SIG-M5 (cell line): ENCODE data around the gene SRI.
"Not testable (repeated sequence)": the region's sequence is repeated elsewhere in the genome, so short reads cannot be mapped to it uniquely, and the experiment has no call there.

Experiments used
- DNase-seq: peaks from one replicate; lab custom pipeline; 2025; lab: John Stamatoyannopoulos, UW

Gene SRI, protein sequence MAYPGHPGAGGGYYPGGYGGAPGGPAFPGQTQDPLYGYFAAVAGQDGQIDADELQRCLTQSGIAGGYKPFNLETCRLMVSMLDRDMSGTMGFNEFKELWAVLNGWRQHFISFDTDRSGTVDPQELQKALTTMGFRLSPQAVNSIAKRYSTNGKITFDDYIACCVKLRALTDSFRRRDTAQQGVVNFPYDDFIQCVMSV

DNA sequence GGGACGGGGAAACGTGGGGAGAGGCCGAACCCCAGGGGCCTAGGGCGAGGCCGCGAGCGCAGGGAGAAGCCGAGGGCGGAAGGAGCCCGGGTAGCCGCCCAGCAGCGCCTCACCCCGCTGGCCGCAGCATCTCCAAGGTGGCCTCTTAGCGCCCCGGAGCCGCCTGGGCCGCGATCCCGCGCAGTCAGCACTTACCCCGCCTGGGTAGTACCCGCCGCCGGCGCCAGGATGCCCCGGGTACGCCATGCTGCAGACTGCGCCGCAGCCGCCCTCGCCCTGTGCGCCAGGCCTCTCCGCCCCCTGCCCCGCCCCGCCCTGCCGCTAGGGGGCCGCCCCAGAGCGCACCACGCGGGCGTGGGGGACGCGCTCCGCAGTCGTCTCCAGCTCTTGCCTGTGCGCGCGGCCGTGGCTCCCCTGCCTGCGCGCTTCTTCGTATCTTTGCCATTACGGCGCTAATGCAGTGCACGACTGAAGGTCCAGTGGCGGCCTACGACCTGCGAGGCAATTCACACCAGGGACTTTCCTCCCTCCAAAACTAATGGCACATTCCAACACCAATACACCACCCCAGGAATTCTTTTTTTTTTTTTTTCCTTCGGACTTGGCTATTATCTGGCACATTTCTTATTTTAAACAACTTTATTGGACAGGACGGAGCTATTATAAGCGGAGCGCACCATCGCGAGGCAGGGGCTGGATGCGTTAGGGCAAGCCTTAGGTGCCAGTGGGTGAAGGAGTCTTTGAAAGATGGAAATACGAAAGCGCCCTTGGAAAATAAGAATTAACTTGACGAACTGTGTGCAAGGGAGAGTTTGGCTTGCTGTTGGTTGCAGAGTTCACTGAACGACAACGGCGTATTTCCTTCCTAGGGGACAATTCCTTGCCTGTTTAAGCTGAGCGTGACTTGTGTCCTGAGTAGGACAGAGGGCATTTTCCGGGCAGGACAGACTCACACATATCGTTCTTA, at the start of gene SRI:
Gene SRI (minus strand): TSS at position 258 of the 967 bp plus-strand sequence. CDS start 12 bp downstream, at position 246.
- no peak for DNase-seq

DNA sequence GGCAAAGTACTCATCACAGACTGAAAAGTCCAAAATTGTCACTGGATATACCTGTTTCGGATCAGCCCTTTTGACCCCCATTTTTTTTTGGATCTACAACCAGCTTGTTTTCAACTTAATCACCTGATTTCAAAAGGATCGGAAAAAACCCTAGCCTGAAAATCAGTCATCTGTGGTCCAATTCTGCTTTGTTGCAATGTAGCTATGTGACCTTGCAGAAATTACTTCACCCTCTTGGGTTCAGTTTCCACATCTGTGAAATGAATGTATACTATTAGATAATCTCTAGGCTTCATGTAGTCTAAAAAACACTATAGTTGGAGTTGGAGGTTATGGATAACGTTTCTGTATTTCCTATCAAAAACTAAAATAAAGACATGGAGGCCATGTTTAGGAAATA, 49.7 kb upstream of the SRI start:
- no peak for DNase-seq

DNA sequence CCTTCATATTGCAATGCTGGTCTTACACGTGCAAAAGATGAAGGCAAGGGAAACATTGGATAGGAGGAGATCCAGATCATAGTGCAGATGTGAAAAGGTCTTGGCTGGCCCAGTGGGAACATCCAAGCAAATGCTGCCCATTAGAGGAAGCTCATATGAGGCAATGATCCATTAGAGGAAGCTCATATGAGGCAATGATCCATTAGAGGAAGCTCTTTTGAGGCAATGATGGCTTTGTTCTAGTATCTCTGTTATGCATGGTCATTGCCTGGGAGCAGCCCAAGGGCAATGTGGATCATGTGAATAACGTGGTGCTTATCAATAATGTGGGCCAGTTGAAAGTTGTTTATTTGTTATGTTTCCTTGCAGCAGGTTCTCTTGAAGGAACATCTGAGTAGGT, 49.0 kb upstream of the SRI start:
- DNase-seq = no peak

DNA sequence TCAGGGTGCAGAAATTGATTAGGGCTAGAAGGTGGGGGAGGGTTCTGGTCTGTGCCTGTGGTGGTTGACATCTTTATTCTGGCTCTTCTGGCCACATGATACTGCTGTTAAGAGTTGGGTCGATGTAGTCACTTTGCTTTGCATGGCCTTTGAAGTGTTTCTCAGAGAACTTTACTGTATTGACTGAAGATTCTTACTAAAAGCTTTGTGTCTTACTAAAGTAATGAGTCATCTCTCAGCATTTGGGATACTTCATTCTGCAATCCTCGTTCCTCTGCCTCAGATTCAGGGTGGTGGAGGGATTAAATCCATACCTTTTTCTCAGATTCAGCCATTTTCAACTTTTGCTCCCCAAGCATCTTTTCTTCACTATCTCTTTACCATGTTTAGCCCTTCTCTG, 48.2 kb upstream of the SRI start:
- DNase-seq = no peak

GRCh38 chr7:88267421-88267820, 47.6 kb upstream of the SRI start:
- DNase-seq = no peak

- DNase-seq = not testable (repeated sequence)
Observed at GRCh38 chr7:88264987-88265386, 45.1 kb upstream of the SRI start.

DNA sequence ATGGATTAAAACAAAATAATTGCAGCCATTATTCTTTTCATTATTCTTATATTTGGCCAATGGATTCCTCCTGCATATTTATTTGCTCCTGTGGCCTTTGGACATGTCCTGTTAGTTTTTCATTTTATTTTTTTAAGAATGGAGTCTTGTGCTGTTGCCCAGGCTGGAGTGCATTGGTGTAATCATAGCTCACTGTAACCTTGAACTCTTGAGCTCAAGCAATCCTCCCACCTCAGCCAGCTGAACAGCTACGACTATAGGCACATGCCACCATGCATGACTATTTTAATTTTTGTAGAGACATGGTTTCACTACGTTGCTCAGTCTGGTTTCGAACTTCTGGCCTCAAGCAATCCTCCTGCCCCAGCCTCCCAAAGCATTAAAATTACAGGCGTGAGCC, 42.7 kb upstream of the SRI start:
- DNase-seq = no peak

- DNase-seq = no peak
Observed at GRCh38 chr7:88260719-88261118, 40.9 kb upstream of the SRI start.

DNA sequence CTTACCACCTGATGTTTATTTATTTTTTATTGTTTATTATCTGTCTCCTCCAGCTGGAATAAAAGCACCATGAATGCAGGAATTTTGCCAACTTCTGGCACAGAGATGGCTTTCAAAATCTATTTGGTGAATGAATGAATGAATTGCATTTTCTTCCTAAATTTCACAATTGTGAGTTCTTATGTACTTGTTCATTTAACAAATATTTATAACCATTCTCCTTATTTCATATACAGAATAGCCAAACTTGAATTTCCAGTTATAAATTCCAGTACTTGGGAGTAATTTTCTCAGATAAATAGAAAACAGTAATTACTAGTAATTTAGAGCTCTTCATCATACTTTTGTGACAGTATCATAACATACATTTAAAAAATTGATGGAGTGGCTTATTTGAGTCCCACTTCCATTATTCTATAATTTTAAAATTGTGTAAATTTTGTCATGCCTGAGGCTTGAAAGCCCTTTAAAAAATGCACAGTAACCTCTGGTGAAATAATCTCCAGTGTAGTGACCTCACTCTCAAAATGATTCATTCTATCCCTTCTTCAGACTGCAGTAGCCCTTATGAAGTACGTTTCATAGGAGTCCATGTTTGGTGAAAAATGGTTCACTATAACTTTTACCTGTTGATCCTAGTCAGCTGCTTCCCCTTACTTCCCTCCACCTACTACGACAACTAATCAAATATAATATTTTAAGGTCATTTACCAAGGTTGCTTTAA, 40.0 kb upstream of the SRI start:
- no peak for DNase-seq

- DNase-seq = not testable (repeated sequence)
Observed at GRCh38 chr7:88258296-88258695, 38.5 kb upstream of the SRI start.

DNA sequence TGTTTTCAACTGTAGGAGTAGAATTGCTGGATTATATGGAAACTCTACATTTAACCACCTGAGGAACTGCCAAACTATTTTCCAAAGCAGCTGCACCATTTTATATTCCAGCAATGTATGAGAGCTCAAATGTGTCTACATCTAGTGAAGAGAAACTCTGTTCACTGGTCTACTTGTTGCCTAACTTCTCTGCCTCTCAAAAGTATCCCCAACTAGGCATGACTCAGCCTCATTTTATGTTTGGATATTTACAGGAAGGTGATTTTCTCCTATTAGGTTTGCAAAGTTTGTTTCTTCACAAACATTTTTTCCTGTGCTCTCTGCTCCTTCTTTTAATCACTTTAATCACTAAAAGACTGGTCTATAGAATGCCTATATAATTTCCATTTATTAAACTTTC, 37.1 kb upstream of the SRI start:
- no peak for DNase-seq

GRCh38 chr7:88254721-88255424, 35.0 kb upstream of the SRI start:
- DNase-seq = no peak

DNA sequence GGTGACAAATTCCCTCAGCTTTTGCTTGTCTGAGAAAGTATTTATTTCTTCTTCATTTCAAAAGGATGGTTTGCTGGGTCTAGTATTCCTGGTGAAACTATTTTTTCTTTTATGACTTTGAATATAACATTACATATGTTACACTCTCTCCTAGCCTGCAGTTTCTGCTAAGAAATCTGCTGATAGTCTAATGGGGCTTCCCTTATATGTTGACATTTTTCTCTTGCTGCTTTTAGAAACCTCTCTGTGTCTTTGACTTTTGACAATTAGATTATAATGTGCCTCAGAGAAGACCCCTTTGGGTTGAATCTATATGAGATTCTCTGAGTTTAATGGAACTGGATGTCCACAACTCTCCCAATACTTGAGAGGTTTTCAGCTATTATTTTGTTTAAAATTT, 33.8 kb upstream of the SRI start:
- no peak for DNase-seq

DNA sequence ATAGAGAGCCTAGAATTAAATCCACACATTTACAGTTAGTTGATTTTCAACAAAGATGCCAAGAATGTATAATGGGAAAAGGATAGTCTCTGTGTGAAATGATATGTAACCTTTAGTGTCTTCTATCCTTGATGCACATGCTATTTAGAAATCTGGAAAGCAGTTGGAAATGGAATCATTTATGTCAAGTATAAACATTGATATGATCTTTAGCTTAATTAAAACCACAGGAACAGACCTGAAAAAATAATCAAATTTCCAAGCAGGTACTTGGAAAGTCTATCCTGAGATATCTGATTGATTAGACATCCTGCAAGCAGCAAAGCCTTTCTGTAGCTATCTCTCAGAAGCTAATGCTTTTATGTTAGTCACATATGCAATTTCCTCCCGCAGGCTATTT, 24.4 kb upstream of the SRI start:
- no peak for DNase-seq

GRCh38 chr7:88243345-88243909, 23.6 kb upstream of the SRI start:
- no peak for DNase-seq

DNA sequence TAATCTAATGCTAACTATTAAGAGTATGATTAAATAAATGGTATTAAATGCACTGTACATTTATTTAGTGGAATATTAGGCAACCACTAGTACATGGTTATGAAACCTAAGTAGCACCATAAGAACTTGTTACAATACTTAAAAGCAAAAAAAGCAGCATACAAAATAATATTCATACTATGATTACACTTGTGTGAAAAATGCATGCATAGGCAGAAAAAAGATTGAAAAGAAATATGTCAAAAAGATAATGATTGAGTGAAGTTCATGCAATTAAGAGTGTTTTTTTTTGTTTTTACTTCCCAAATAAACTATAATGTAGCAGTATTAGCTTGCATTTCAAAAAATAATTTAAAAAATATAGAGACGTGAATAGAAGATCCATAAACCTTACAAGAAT, 20.0 kb upstream of the SRI start:
- DNase-seq = no peak

DNA sequence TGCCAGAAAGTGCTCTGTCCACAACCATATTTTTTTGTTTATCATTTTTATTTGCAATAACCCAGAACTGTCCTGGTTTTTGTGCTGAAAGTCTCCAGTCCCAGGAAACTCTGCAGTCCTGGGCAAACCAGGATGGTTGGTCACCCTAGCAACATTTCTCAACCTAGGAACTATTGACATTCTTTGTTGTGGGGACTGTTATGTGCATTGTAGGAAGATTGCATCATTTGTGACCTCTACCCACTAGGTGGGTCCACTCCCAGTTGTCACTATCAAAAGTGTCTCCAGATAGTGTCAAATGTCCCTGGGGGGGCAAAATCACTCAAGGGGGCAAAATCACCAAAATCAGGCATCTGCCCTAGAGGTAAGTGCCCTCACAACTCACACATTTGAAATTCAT, 14.0 kb upstream of the SRI start:
- DNase-seq = no peak

GRCh38 chr7:88230646-88231045, 10.8 kb upstream of the SRI start:
- DNase-seq = no peak

DNA sequence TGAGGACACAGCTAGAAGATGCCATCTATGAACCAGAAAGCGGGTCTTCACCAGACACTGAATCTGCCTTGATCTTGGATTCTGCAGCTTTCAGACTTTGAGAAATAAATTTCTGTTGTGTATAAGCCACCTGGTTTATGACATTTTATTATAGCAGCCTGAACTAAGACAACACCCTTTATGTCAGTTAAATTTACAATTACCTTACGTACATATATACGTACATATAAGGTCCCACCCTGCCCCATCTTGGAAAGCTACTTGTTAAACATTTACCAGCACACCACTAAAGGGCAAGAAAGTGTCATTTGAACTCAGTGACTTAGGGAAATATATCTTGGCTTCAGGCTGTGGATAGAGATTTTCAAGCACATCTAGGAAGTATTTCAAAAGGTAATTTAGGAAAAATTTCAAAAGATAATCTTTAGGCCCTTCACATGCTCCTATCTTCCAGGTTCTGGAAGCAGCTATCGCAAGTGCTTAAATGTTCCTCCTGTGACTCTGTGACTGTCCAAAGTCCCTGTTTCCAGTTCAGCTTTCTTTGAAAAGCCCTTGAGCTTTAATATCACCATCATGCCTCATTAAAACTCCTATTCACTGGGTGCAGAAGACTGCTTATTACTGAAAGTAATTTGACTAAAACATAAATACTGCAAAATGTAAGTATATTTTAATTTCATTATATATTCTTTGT, 9.6 kb upstream of the SRI start:
- no peak for DNase-seq

DNA sequence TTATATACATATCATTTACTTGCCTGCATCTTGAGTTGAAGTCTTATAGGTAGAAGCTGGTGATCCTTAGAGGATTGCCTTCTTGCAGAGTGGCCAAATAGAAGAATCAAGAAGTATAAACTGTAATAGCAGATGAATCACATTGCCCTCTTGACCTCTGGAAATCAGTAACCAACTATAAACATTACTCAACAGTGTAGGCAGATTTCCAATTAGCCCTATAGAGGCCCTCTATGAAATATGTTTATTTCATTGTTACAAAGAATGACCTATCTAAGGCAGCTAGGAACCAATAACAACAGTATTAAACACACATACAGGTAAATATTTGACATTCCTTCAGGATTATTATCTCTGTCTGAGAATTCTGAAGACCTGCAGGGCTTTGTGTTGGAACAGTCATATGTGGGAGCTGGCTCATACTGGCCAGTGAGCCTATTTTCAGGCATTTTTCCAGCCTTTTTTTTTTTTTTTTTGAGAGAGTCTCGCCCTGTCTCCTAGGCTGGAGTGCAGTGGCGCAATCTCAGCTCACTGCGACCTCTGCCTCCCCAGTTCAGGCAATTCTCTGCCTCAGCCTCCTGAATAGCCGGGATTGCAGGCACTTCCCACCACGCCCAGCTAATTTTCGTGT, 7.2 kb upstream of the SRI start:
- no peak for DNase-seq

DNA sequence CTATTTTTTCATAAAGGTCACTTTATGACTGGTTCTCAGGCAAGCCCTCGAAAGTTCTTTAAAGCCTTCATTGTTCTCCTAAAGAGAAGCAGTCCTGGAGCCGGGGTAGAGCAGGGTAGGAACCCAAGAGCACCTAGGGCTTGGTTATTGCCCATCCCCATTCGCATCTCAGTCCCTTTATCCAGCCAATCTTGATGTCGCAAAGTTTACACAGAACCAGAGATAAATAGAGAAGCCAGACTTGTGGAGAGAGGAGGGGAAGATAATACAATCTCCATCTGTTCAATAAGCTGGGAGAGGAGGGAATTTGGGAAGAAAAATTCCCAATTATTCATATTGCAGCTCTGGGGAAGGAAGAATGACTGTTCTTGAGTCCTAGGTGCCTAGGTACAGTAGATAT, 6.4 kb upstream of the SRI start:
- no peak for DNase-seq
